B cell (primary cell): ENCODE data around the gene PML. TPM values are rescaled to one million over a fixed set of nuclear protein-coding genes. Genes with fewer than 3 reads are reported as not detected.
"Not testable (repeated sequence)": the region's sequence is repeated elsewhere in the genome, so short reads cannot be mapped to it uniquely, and the experiment has no call there.

Source experiments
- ATAC-seq: fragments of 200-7000 bp; cut with Tn5 transposase; one replicate; pipeline ENCODE4 v1.10.0; 2021; ENCODE audit warnings: low read depth, mild to moderate bottlenecking, moderate number of reproducible peaks, moderate library complexity
- CTCF ChIA-PET: fragments of 350-600 bp; sonication (Branson Sonifier 250); formaldehyde crosslinking; loops from one replicate; lab custom pipeline; 2021; ENCODE audit warnings: antibody characterized with exemption, inconsistent platforms; lab: Charles Lee
- POLR2A ChIA-PET: fragments of 350-600 bp; sonication (Branson Sonifier 250); formaldehyde crosslinking; loops from one replicate; lab custom pipeline; 2021; ENCODE audit warnings: antibody characterized with exemption; lab: Charles Lee
- DNase-seq: peaks from one replicate; pipeline ENCODE4 v3.0.0; 2013
- H2AFZ ChIP-seq: 2 replicates; pipeline ENCODE4 v1.6.1; 2012; ENCODE audit warnings: mild to moderate bottlenecking, low read depth, low read length; ENCODE audit not compliant: insufficient read depth, poor library complexity, severe bottlenecking
- H3K27ac ChIP-seq, 2 donors: 1 replicate in 1 of 2; 2 replicates in 1 of 2; pipeline ENCODE4 v1.5.1; 2012 to 2013; ENCODE audit warnings: low read length in 2 of 2, mild to moderate bottlenecking in 2 of 2, moderate library complexity in 1 of 2
- H3K27me3 ChIP-seq, 4 experiments: fragments of 200-600 bp in 1 of 4; sonication (generic) in 1 of 4; replicated peaks in 1 of 4; 1 replicate in 2 of 4; 2 replicates in 2 of 4; pipeline versions ENCODE4 v1.6.1 to v1.7.0; 2013 to 2016; ENCODE audit warnings: low read length in 3 of 4, mild to moderate bottlenecking in 2 of 4, mixed read lengths in 1 of 4, moderate library complexity in 1 of 4; ENCODE audit not compliant: insufficient read depth in 4 of 4, control insufficient read depth in 3 of 4; ENCODE audit errors: control extremely low read depth in 1 of 4
- H3K36me3 ChIP-seq, 2 experiments: replicated peaks in 1 of 2; 1 replicate in 1 of 2; 2 replicates in 1 of 2; pipeline versions ENCODE4 v1.6.1 to v1.7.1; 2013; ENCODE audit warnings: low read length in 1 of 2; ENCODE audit not compliant: insufficient read depth in 2 of 2, control insufficient read depth in 1 of 2; ENCODE audit errors: control extremely low read depth in 1 of 2, extremely low read depth in 1 of 2
- H3K4me1 ChIP-seq, 2 donors: fragments of 200-600 bp in 1 of 2; sonication (generic) in 1 of 2; 1 replicate in 1 of 2; 2 replicates in 1 of 2; pipeline versions ENCODE4 v1.5.1 to v1.6.1; 2013 to 2017; ENCODE audit warnings: low read length in 2 of 2; ENCODE audit not compliant: control insufficient read depth in 2 of 2, insufficient read depth in 2 of 2
- H3K4me2 ChIP-seq: replicated peaks from 2 replicates; pipeline ENCODE3; 2012; ENCODE audit warnings: mild to moderate bottlenecking, low read depth, low read length; ENCODE audit not compliant: poor library complexity, severe bottlenecking
- H3K4me3 ChIP-seq, 5 experiments: fragments of 200-600 bp in 1 of 5; sonication (generic) in 1 of 5; 1 replicate in 3 of 5; 2 replicates in 2 of 5; pipeline versions ENCODE4 v1.5.1 to v1.7.0; 2011 to 2016; ENCODE audit warnings: low read length in 4 of 5, mild to moderate bottlenecking in 4 of 5, low read depth in 2 of 5, control low read depth in 1 of 5, moderate library complexity in 1 of 5; ENCODE audit not compliant: insufficient read depth in 1 of 5; ENCODE audit errors: control extremely low read depth in 1 of 5, extremely low read depth in 1 of 5
- H3K79me2 ChIP-seq: fragments of 200-600 bp; sonication (generic); one replicate; pipeline ENCODE4 v1.6.0; 2016; ENCODE audit warnings: low read length; ENCODE audit not compliant: control insufficient read depth, insufficient read depth
- H3K9ac ChIP-seq: fragments of 200-600 bp; sonication (generic); 2 replicates; pipeline ENCODE4 v1.6.1; 2017; ENCODE audit warnings: mild to moderate bottlenecking, low read length, moderate library complexity
- H3K9me3 ChIP-seq, 3 donors: one replicate each; pipeline versions ENCODE4 v1.6.1 to v1.7.1; 2013; ENCODE audit warnings: low read length in 2 of 3; ENCODE audit not compliant: control insufficient read depth in 2 of 3, insufficient read depth in 1 of 3; ENCODE audit errors: control extremely low read depth in 1 of 3
- H4K20me1 ChIP-seq: 2 replicates; pipeline ENCODE4 v1.6.0; 2012; ENCODE audit warnings: mild to moderate bottlenecking, low read length; ENCODE audit not compliant: insufficient read depth, control insufficient read depth, poor library complexity, severe bottlenecking
- H3K27ac Mint-ChIP-seq: one replicate; pipeline ENCODE4 v1.8.0; 2021; ENCODE audit warnings: mixed read lengths
- H3K27me3 Mint-ChIP-seq: one replicate; pipeline ENCODE4 v1.8.0; 2021; ENCODE audit warnings: mixed read lengths
- H3K4me1 Mint-ChIP-seq: one replicate; pipeline ENCODE4 v1.8.0; 2021; ENCODE audit warnings: mixed read lengths
- H3K4me3 Mint-ChIP-seq: one replicate; pipeline ENCODE4 v1.8.0; 2021; ENCODE audit warnings: mixed read lengths
- H3K9me3 Mint-ChIP-seq: one replicate; pipeline ENCODE4 v1.8.0; 2022; ENCODE audit warnings: mixed read lengths; ENCODE audit not compliant: insufficient read depth
- CTCF ChIP-seq: fragments of 200-600 bp; IDR thresholded peaks from one replicate; pipeline ENCODE4 v1.8.0; 2022; ENCODE audit warnings: antibody characterized with exemption, mild to moderate bottlenecking
- WGBS: methylation state at CpG from one replicate; pipeline ENCODE4 v1.1.5; 2013; ENCODE audit warnings: missing lambda C conversion rate; ENCODE audit not compliant: insufficient coverage; 5-methylcytosine and 5-hydroxymethylcytosine counted together
- intact Hi-C: fragments of 100-400 bp; cut with micrococcal nuclease; formaldehyde crosslinking; loops from one replicate; pipeline ENCODE4 v1.10.0; 2022
- polyA plus RNA-seq: library from polyadenylated mRNA; depleted of rRNA; stranded (reverse); fragments of >200 nt; gene quantifications from 2 replicates; pipeline ENCODE4 v1.2.3, GENCODE V29; 2012
- total RNA-seq, 2 donors: library from RNA; stranded (reverse); fragments of 120-200 nt in 1 of 2; gene quantifications; 1 replicate in 1 of 2; 2 replicates in 1 of 2; pipeline versions ENCODE4 v1.2.3 to v1.2.4, GENCODE V29; 2013 to 2022

The PML gene
- total and polyA plus RNA-seq, 2 donors (not counting 1 experiment from before 2014, with no cell fraction given): 59.2 to 66.3 TPM

- H2AFZ ChIP-seq, DNase-seq, H3K27me3 ChIP-seq, H3K9me3 ChIP-seq, H3K27ac ChIP-seq, H3K4me2 ChIP-seq, intact Hi-C loops, H3K36me3 ChIP-seq, H4K20me1 ChIP-seq, H3K79me2 ChIP-seq, H3K27ac Mint-ChIP-seq, H3K4me1 Mint-ChIP-seq, H3K4me3 Mint-ChIP-seq, H3K4me1 ChIP-seq, H3K4me3 ChIP-seq, H3K9me3 Mint-ChIP-seq, H3K27me3 Mint-ChIP-seq, POLR2A ChIA-PET, H3K9ac ChIP-seq: not testable (repeated sequence)
- CTCF ChIA-PET: interaction anchor here (1.6 kb wide), 1 partner anchor 11 kb away, joined by 5 read pairs; no protein-coding TSS in a partner anchor
- peak; percentile 70 for TF ChIP-seq CTCF
- ATAC-seq: peak; percentile 92
- WGBS: no CpG with 5 or more reads among the region's 13 CpGs
Measured at GRCh38 chr15:74065684-74066411, 71.3 kb downstream of the PML start.

GRCh38 chr15:74071645-74072044 lies 77.1 kb downstream of the PML start:
- H3K9me3 ChIP-seq, H4K20me1 ChIP-seq, H3K27me3 Mint-ChIP-seq, H3K9me3 Mint-ChIP-seq, intact Hi-C loops, H3K79me2 ChIP-seq, CTCF ChIA-PET, H3K4me3 ChIP-seq, H3K9ac ChIP-seq, H3K27me3 ChIP-seq, H2AFZ ChIP-seq, H3K4me1 Mint-ChIP-seq, POLR2A ChIA-PET, H3K27ac ChIP-seq, H3K36me3 ChIP-seq, H3K4me2 ChIP-seq, H3K4me3 Mint-ChIP-seq, H3K27ac Mint-ChIP-seq, ATAC-seq, H3K4me1 ChIP-seq, DNase-seq: not testable (repeated sequence)
- 100% methylated on average over 1 of the region's 6 CpGs for WGBS

GRCh38 chr15:74072132-74072531 lies 77.6 kb downstream of the PML start:
- H3K27me3 Mint-ChIP-seq, H3K9me3 ChIP-seq, POLR2A ChIA-PET, intact Hi-C loops, H3K4me1 Mint-ChIP-seq, ATAC-seq, H3K4me1 ChIP-seq, H3K27ac Mint-ChIP-seq, H3K9me3 Mint-ChIP-seq, H3K4me2 ChIP-seq, H3K27me3 ChIP-seq, H3K27ac ChIP-seq, H4K20me1 ChIP-seq, H2AFZ ChIP-seq, H3K4me3 ChIP-seq, H3K79me2 ChIP-seq, DNase-seq, H3K4me3 Mint-ChIP-seq, H3K36me3 ChIP-seq, H3K9ac ChIP-seq, CTCF ChIA-PET: not testable (repeated sequence)
- no CpG with 5 or more reads among the region's 9 CpGs for WGBS
